HCEC 1CT (cell line): Measurements from ENCODE around the gene NKIRAS2.
"Not testable (repeated sequence)": the region's sequence is repeated elsewhere in the genome, so short reads cannot be mapped to it uniquely, and the experiment has no call there.

Experiments used
- DNase-seq: peaks from one replicate; pipeline ENCODE4 v3.0.0-alpha.2; 2017

Gene NKIRAS2

DNA sequence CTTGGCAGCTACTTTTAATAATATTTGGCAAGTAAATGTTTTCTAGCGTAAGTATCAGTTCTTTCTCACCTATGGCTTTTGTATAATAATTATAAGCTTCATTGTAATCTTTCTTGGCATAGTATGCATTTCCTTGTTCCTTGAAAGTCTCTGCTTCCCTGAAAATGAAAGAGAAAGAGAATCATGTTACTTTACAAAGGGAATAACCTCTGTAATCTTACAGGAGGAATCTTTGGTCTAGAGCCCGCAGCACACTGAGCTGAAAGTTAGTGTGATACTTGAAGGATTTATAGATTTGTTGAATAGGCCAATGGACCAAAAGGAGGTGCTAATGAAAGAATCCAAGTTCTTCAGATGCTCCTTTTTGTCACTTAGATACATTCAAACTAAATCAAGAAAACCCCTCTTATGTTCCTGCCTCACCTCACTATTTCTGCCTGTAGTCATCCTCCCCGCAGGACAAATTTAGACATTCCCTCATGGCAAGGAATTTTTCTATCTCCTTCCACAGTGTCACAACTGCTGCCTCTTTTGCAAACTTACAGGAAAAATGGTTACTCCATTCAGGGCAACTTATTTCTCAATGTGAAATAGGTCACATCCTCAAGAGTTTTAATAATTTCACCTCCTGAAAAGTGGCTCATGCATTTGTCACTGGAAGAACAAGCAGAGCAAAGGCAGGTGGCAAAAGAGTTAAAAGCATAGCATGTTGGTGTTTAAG lies 19.3 kb upstream of the NKIRAS2 start:
- DNase-seq, result no peak

DNA sequence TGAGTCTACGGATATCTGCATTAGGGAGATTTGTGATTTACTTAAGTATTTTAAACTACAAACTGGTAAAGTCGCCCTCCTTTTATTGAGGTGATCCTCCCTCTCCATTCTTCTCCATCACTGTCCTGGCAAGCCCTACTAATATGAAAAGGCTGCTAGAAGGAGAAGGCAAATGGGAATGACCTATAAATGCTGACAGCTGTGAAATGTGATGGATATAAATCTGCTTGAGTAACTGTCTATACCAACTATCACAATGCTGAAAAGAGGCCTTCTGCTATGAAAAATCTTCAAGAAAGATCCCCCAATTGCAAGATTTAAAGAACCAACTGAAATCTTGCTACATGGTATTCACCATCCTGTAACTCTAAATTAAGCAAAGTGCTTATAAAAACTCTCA lies 18.2 kb upstream of the NKIRAS2 start:
- DNase-seq, result no peak

DNA sequence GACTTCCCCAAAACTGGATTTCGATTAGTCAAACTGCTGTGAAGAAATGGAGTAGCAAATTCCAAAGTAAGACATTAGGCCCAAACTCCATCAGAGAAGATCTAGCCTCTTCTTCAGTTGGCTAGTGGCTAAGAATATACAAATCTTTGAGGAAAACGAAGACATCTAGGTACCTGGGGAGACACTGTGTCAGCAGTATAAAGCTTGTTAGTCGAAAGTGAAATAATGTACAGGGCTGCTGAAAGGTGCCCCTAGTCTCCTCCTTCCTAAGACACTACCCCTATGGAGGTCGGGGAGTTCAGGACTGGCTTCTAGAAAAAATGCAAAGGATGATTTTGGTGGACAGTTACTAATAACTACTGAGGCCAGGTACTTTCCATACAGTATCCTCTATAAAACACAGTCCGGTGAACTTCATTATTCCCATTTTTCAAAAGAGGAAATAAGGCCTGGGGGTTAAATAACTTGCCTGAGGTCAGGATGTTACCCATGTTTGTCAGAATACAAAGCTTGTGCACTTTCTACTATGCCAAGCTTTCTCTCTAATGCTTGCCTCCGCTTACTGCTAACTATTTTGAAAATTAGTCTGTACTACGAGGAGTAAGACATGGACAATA lies 17.6 kb upstream of the NKIRAS2 start:
- DNase-seq, result no peak

DNA sequence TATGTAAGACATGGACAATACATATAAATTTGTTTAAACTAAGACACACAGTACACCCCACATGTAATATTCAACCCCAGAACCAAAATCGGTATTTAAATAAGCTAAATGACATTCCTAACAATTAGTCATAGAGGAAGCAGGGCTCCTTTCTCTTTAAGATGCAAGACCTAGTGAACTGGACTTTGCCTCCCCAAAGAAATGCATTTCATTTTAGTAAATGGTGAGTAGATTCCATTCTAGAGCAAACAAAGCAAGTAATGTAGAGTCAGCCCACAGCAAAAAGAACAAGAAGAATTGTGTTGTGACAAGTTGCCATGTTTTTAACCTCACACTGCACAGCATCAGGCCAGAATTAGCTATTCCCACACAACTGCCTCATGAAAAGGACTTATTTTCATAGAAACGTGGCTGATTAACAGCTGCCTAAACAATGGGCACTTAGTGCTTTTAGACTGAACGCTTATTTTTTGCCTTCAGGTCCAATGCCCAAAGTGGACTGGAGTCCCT lies 17.0 kb upstream of the NKIRAS2 start:
- DNase-seq, result peak; percentile 53

DNA sequence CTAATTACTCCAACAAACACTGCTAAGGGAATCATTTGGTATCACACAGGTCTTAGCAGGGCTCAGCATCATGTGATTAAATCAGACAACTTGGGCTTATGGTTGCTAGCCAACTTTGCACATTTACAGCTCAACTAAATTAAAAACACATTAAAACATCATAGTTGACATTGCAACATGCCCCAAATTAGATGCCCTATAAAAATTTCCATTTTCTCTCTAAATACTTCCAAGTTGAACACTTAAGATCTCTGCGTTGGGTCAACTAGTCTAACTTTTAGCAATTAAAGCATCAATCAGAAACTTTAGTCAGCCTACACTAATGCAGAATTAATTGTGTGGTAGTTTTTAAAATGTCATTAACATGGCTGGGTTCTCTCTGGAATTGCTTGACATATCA lies 14.7 kb upstream of the NKIRAS2 start:
- DNase-seq, result no peak

DNA sequence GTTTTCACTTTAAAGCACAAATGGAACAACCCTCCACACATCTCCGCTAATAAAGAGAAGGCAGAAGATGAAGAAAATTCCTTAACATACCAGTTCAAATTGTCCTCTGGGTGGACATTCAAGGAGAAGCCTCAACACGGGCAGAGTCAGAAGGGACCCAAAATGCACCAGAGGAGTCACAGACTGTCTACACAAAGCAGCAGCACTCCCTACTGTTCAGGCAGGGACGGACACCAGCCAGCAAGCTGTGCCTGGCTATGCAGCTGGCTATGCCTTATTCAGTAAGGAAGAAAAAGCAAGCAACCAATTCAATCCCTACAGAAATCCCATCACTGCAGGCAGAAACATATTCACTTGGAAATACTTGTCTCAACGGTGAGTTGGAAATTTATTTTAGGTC lies 10.7 kb upstream of the NKIRAS2 start:
- DNase-seq, result no peak

DNA sequence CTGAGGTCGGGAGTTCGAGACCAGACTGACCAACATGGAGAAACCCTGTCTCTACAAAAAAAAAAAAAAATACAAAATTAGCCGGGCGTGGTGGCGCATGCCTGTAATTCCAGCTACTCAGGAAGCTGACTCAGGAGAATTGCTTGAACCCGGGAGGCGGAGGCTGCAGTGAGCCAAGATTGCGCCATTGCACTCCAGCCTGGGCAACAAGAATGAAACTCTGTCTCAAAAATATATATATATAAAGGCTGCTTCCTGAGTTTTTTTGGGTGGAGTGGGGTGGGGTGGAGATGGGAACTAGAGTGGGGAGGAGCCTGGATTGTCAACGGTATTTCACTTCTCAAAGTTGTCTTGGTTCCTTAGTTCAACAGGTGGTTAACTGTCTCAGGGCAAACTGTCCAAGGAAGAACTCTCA lies 9.6 kb upstream of the NKIRAS2 start:
- peak; percentile 67 for DNase-seq

DNA sequence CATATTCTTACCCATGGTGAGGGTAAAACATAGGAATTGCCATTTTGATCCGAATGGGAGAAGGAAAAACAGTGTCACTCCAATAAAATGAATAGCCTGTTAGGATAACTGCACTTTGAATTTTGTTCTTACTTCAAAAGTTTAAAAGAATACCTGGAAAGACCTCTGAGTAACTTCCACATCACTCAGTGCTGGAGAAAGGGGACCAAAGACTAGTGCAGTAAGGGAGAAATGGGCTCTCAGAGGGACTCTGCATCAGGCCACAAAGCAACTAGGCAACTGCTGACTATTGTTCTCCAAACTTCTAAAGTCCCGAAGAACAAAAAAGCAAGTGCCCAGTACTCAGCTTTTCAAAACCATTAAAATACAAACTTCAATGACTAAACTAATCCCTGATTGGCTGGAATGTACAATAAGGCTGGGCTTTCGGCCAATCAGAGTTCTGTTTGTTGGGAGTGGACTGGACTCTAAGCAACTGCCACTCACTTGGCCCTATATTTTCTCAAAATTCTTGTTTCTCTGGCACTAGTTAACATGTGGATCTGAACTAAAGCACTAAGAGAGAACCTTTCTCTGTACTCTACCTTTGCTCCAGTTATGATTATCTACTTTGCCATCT lies 8.9 kb upstream of the NKIRAS2 start:
- peak; percentile 37 for DNase-seq

DNA sequence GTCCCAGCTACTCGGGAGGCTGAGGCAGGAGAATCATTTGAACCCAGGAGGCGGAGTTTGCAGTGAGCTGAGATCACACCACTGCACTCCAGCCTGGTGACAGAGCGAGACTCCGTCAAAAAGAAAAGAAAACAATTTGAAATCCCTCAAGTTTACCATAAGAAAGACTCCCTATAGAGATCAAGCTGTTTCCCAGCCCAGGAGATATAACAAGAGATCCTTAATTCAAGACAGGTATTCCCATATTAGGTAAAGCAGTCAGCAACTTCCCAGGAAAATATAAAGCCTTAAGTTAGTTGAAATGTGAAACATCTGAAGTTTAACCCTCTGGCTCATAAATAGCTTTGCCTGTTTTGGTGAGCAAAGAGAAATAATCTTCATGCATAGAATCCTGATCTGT lies 7.5 kb upstream of the NKIRAS2 start:
- not testable (repeated sequence) for DNase-seq

DNA sequence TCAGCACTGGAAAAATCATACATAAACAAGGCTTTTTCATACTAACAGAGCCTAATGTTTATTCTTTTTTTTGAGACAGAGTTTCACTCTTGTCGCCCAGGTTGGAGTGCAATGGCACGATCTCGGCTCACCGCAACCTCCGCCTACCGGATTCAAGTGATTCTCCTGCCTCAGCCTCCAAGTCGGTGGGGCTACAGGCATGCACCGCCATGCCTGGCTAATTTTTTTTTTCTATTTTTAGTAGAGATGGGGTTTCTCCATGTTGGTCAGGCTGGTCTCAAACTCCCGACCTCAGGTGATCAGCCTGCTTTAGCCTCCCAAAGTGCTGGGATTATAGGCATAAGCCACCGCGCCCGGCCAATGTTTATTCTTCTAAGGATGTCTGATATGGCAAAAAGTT lies 6.2 kb upstream of the NKIRAS2 start:
- DNase-seq, result not testable (repeated sequence)

DNA sequence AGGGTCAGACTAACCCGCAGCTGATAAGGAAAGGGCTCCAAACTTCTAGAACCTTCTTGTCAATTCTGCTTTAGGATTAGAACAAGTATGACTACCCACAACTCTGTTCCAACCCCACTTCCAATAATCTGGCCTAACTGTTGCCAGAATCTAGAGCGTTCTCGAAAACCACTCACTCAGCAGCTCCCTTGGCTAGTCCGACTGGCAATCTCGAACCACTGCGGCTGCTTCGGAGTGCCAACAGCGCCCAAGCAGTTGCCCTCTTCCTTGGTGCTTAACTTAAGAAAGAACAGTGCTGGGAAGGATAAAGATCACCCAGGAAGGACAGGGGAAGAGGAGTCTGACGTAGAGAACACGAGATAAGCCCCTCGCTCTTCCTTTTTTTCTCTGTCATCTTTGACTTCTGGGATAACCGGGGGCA lies 3.5 kb upstream of the NKIRAS2 start:
- DNase-seq, result peak; percentile 22

DNA sequence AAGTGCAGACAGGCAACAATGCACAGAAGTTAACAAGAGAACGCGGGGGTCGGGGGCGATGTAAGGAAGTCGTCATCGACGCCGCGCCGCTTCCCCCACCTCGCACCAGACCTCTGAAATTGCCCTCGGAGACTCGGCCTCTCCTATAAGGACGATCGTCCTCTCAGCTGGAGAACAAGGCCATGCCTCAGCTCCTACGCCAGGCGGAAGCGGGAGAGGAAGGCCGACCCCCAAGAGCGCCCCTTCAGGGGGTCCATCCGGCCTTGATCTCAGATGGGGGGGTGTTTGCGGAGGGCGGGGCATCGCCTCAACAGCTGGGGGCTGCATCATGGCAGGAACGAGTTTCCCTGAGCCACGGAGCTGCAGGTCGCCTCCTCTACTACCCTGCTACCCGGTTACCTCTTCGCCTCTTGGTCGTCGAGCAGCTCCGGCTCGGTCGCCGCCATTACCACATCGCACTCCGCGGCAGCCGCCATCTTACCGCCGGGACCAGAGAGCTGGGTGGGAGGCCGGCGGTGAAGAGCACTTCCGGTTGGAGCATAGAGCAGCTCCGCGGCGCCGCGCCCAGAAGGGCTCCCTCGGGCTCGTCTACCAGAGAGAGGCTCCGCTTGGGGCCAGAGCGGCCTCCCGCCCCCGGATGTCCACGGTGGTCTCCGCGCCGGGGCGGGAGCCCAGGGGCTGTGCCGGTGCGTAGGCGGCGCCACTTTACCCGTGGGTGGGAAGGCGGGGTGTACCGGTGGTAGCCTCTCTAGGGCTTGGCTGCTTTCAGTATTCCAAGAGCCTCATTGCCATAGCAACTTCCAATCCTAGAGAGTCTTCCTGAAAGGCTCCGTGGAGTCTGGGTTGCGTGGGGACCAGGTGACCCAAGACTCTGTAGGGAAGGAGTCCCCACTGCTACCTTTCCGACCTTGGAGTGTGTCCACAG lies 2.7 kb upstream of the NKIRAS2 start, which contains the start of gene DNAJC7:
Gene DNAJC7 (minus strand): TSS at position 499 of the 925 bp plus-strand sequence. CDS start 23 bp downstream, at position 476.
- DNase-seq, result peak; percentile 94

DNA sequence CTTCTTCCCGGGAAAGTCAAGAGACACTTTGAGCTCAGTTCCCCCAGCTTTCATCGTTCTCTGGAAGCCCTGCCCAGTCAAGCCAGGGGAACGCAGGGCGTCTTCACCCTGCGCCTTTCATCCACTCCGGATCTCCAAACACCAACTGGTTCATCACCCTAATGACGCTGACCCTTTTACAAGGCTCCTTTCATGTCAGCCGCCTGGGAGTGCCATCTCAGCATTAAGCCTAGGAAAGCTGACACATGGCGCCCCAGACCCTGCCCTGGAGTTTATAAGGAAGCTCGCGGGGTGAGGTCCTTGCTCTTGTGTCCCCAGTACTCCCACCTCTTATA lies 2.1 kb upstream of the NKIRAS2 start:
- no peak for DNase-seq

DNA sequence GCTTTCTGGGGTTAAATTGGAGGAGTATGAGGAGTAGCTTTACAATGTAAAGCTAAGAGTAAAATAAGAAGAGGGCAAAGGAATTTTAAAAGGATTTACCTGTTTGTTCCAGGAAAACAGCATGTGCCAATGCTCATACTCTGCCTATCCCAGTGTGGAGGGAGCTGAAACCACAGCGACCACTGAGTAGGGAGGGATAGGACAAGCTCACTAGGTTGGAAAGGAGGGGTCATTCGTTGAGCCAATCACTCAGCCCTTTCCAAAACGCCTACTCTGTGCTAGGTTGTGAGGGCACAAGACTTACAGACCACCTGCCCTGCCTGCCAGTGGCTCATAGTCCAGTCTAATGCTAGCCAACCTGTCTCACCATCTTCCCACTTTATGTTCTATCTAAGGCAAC lies 1.6 kb upstream of the NKIRAS2 start:
- DNase-seq, result no peak

DNA sequence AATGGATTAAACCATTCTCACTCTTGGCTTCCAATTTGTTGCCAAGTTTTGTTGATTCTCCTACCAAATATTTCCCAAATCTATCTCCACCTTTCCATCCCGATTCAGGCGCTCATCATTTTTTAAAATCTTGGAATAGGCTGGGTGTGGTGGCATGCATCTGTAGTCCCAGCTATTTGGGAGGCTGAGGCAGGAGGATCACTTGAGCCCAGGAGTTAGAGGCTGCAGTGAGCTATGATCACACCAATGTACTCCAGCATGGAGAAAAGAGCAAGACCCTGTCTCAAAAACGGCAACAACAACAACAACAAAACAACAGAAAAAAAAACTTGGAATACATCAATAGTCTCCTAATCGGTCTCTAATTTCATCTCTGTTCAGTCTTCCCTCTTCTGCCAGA lies 902 bp upstream of the NKIRAS2 start:
- no peak for DNase-seq

DNA sequence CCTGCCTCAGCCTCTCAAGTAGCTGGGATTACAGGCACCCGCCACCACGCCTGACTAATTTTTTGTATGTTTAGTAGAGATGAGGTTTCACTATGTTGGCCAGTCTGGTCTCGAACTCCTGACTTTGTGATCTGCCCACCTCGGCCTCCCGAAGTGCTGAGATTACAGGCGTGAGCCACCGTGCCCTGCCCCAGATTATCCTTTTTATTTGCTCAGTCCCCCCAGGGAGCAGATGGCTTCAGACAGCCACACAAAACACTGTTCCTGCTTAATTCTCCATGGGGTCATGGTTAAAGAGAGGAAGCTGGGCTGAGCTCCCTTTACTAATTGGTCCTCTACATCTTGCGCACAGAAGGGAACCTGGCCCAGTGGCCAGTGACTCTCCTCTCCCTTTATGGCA lies 955 bp downstream of the NKIRAS2 start:
- not testable (repeated sequence) for DNase-seq

DNA sequence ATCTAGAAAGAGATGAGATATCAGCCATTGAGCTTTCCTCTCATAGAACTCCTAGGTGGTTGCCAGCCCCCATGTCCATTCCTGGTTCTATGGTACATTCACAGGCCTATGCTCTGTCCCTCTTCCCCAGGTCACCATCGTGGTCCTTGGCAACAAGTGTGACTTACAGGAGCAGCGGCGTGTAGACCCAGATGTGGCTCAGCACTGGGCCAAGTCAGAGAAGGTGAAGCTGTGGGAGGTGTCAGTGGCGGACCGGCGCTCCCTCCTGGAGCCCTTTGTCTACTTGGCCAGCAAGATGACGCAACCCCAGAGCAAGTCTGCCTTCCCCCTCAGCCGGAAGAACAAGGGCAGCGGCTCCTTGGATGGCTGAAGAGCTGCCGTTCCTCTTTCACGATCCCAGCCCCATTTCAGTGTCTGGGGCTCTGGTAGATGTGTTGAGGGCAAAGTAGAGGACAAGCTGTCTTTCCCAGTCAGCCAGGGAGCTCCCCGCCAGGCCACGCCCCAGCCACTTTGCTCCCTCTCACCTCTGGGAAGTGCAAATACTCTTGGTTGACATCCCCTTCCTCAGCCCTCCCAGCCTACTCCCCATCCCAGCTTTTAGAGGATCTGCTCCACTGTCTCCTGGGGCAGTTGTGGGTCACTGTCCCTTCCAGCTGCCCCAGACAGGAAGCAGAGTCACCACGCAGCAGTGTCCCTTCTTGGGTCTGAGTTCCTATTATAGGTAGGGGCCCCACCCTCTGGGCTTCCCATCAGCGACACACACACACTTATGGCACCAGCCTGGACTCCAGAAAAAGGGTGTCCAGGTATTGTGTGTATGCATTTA lies 3.8 kb downstream of the NKIRAS2 start:
- no peak for DNase-seq

DNA sequence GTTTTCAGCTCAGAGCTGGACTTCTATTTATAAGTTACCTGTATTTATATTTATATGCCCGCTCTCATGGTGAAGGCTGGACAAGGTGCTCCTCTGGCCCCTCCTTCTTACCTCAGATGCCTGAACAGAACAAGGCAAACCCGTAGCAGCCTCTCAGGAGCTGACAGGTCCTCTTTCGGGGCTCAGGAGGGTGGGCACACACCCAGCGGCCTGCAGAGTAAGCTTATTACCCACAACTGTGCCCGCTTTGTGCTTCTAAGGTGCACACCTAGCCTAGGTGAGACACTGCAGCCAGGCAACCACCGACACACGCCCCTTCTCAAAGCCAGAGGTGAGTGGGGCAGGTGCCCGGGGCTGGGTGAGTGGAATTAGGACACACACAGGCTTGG lies 5.3 kb downstream of the NKIRAS2 start:
- no peak for DNase-seq

DNA sequence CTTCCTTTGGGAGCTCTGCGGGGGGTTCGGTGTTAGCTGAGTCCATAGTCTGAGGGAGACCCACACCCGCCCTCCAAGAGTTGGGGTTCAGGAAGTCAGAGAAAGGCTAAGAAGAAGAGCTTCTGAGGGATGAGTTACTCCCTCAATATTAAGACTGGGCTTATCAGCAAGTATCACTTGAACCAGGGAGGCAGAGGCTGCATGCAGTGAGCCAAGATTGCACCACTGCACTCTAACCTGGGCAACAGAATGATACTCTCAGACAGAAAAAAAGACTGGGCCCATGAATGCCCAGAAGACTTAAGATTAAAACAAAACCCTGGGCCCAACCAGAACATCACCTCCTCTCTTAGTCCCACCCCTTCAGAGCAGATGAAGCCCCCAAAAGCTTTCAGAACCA lies 6.0 kb downstream of the NKIRAS2 start:
- DNase-seq, result no peak

DNA sequence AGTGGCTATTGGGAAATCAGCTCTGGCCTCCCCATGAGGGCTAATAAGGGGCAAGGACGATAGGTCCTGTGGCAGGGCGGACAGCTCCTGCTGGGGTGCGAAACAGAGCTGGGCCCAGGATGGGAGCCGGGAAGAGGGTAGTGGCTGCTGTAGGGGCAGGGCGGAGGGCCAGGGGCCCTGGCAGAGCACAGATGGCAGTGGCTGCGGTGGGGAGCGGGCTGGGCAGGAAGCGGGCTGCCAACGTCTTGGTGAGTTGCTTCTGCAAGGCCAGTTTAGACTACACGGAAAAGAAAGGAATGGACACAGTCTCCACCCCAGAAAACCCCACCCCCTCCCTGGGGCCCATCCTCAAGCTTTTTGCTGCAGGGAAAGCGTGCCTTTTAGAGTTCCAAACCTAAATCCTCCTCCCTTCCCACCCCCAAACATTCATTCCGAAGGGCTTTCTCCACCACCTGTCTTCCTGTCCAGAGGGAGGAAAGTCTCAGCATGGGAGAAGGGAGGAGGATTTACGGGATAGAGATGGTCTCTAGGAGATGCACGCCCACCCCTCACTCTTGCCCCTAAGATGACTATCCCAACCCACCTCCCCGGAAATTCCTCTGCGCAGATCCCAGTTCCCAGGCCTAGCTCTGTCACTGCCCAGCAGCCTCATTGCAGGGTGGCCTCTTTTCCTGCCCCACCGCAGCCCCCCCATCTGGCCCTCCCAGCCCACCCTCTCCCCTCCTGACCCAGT lies 7.1 kb downstream of the NKIRAS2 start:
- DNase-seq, result no peak

DNA sequence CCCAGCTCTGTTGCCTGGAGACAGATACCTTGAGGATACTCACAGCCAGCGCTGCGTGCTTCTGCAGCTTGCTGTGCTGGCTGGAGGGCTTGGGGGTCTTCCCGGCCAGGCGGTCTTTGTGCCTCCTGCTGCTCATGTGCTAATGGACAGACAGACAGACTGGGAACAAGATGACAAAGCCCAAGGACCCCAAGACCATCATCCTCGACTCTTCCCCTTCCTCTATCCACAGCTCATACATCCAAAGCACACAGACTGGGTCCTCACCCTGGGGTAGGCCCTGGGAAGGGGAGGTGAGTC lies 7.7 kb downstream of the NKIRAS2 start:
- no peak for DNase-seq
